Epithelial cell of esophagus (primary cell): ENCODE results near the gene MYH11.
A peak's percentile ranks its signal among the peaks of the same experiment; 100 is the strongest.

Source experiments
- DNase-seq: peaks from one replicate; pipeline ENCODE4 v3.0.0; 2010; ENCODE audit warnings: low read depth
- H3K4me3 ChIP-seq: 2 replicates; pipeline ENCODE4 v1.5.1; 2011; ENCODE audit warnings: mild to moderate bottlenecking, low read length, control low read depth
- CTCF ChIP-seq: IDR thresholded peaks from 2 replicates; pipeline ENCODE4 v1.5.1; 2011; ENCODE audit warnings: low read depth, mild to moderate bottlenecking, low read length, control low read depth, inconsistent platforms; ENCODE audit not compliant: insufficient read depth; ENCODE audit errors: missing control alignments

MYH11 gene

GRCh38 chr16:15856901-15857698, at the start of gene MYH11:
MYH11 (minus strand) TSS chr16:15857028; CDS start chr16:15838252, 18,776 bp downstream.
- no peak for TF ChIP-seq CTCF
- peak within 1 kb of the TSS; percentile 24 for H3K4me3 ChIP-seq
- peak; percentile 4 for DNase-seq

- no peak for DNase-seq
- TF ChIP-seq CTCF = no peak
- H3K4me3 ChIP-seq = no peak overlapping the region
Observed at GRCh38 chr16:15906439-15906838, 49.6 kb upstream of the MYH11 start.

DNA sequence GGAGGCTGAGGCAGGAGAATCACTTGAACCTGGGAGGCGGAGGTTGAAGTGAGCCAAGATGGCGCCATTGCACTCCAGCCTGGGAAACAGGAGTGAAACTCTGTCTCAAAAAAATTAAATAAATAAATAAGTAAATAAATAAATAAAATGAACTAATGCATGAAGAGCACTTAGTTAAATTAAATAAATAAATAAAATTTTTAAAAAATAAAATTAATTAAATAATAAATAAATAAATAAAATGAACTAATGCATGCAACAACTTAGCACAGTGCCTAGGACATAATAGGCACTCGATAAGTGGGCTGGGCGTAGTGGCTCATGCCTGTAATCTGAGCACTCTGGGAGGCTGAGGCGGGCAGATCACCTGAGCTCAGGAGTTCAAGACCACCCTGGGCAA, 47.1 kb upstream of the MYH11 start:
- TF ChIP-seq CTCF = no peak
- H3K4me3 ChIP-seq = no peak overlapping the region
- DNase-seq = no peak

DNA sequence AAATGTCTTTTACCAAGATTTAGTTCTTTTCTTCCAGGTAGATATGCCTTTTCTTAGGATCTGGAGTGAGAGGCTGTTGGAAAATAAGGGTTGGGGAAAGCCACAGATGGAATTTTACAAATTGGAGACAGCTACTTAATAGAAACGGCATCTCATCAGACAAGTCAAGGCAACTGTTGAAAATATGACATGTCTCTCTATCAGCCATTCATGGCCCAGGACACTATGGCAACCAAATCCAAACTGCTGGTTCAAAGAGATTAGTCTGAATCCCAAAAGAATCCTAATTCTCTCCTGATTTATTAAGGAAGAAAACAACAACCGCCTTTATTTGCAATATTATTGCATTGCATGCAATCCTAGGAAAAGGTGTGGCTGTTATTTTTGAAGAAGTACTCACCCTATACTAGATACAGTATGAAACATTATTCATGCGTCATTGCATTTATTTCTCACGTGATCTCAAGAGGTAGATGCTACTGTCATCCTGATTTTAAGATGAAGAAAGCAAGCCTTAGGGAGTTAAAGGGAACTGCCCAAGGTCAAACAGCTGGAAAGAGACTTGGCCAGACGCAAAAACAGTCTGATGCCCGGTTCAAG, 44.2 kb upstream of the MYH11 start:
- peak; percentile 70 for DNase-seq
- TF ChIP-seq CTCF = no peak
- no peak overlapping the region for H3K4me3 ChIP-seq

DNA sequence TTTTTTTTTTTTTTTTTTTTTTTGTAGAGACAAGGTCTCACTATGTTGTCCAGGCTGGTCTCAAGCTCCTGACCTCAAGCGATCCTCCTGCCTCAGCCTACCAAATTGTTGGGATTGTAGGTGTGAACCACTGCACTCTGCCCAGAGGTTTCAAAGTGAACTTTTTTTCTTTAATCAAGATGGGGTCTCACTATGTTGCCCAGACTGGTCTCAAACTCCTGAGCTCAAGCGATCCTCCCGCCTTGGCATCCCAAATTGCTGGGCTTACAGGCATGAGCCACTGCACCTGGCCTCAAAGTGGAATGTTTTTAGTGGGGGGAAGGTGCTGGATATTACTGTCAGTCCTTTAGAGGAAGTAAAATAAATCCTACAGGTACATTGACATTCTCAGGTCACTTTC, 43.5 kb upstream of the MYH11 start:
- TF ChIP-seq CTCF = no peak
- DNase-seq = no peak
- H3K4me3 ChIP-seq = no peak overlapping the region

DNA sequence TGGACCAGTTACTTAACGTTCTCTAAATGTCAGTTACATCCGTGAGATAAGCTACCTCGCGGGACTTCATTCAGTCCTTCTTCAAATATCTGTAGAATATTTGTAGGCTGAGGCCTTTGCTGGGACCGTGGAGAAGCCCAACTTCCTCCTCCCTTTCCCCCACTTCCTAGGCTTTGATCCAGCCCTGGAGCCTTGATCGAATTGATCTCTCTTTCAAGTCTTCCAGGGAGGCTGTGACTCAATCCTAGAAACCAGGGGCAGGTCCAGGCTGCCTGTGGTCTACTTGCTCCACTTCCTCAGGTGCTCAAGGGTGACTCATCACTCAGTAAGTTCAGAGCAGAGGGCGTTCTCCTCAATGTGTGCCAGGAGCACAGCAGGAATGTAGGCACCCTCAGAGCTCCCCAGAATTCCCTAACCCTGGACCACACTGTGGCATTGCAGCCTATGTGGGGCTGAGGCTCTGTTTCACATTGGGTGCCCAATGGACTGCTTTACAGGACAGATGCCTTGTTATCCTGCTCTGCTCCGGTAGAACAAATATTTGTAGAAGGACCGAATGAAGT, 42.8 kb upstream of the MYH11 start:
- H3K4me3 ChIP-seq = no peak overlapping the region
- DNase-seq = peak; percentile 99
- TF ChIP-seq CTCF = no peak

DNA sequence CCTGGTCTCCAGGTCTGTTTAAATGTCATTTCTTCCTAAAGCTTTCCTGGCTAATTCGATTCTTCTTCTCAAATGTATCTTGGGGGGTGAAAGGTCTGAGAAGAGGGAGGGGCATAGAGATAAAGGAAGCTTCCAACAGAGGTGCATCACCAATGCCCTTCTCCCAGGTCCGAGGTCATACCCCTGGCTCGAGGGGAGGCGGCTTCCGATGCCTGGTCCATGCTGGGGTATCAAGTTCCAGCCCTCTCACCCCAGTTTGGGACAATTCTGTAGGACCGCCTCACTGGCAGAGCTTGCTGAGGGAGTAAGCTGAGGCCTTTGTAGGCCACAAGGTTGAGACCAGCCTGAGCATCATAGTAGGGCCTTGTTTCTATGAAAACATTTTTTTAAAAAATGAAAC, 41.8 kb upstream of the MYH11 start:
- TF ChIP-seq CTCF = no peak
- no peak overlapping the region for H3K4me3 ChIP-seq
- no peak for DNase-seq
